Astrocyte of the spinal cord (primary cell): ENCODE data around the gene KCTD19.
"Not testable (repeated sequence)": the region's sequence is repeated elsewhere in the genome, so short reads cannot be mapped to it uniquely, and the experiment has no call there.

ENCODE experiments used
- DNase-seq: peaks from one replicate; pipeline ENCODE4 v3.0.0; 2011; ENCODE audit warnings: low read depth, low spot score
- H3K4me3 ChIP-seq: 2 replicates; pipeline ENCODE4 v1.5.1; 2011; ENCODE audit warnings: low read depth, mild to moderate bottlenecking, low read length, moderate library complexity
- CTCF ChIP-seq: IDR thresholded peaks from 2 replicates; pipeline ENCODE4 v1.5.1; 2012; ENCODE audit warnings: low read depth, mild to moderate bottlenecking, low read length, inconsistent platforms
- in situ Hi-C: cut with HindIII; loops from 2 replicates; pipeline ENCODE4 v1.10.0; 2017; ENCODE audit warnings: low sequenced_read_pairs

KCTD19 gene

GRCh38 chr16:67357561-67357960 lies 31.0 kb upstream of the KCTD19 start:
- no peak for DNase-seq
- in situ Hi-C loops: no loop called here
- no peak overlapping the region for H3K4me3 ChIP-seq
- TF ChIP-seq CTCF: no peak

GRCh38 chr16:67356396-67356795 lies 29.9 kb upstream of the KCTD19 start:
- no peak for DNase-seq
- no peak for TF ChIP-seq CTCF
- in situ Hi-C loops: no loop called here
- H3K4me3 ChIP-seq: no peak overlapping the region

- in situ Hi-C loops, H3K4me3 ChIP-seq, DNase-seq: not testable (repeated sequence)
Observed at GRCh38 chr16:67352463-67352862, 25.9 kb upstream of the KCTD19 start.

GRCh38 chr16:67350324-67350723 lies 23.8 kb upstream of the KCTD19 start:
- TF ChIP-seq CTCF: no peak
- in situ Hi-C loops: no loop called here
- DNase-seq: no peak
- no peak overlapping the region for H3K4me3 ChIP-seq

- peak; percentile 41 for TF ChIP-seq CTCF
- in situ Hi-C loops: no loop called here
- H3K4me3 ChIP-seq: no peak overlapping the region
- peak; percentile 32 for DNase-seq
Observed at GRCh38 chr16:67349172-67349571, 22.6 kb upstream of the KCTD19 start.

GRCh38 chr16:67346341-67346740 lies 19.8 kb upstream of the KCTD19 start:
- DNase-seq: no peak
- TF ChIP-seq CTCF: no peak
- H3K4me3 ChIP-seq: no peak overlapping the region
- in situ Hi-C loops: no loop called here

GRCh38 chr16:67345401-67345800 lies 18.9 kb upstream of the KCTD19 start:
- in situ Hi-C loops: no loop called here
- no peak for TF ChIP-seq CTCF
- no peak overlapping the region for H3K4me3 ChIP-seq
- DNase-seq: no peak
